K562 (cell line): ENCODE data around the gene BFSP2.

Experiments used
- ATF3 ChIP-seq, 2 experiments: fragments of 450-650 bp in 1 of 2; sonication (generic) in 1 of 2; formaldehyde crosslinking in 1 of 2; IDR thresholded peaks in 1 of 2; conservative IDR thresholded peaks in 1 of 2; 2 replicates each; pipeline versions ENCODE4 v1.6.1 to v1.8.1; 2016 to 2023; ENCODE audit warnings: mild to moderate bottlenecking in 2 of 2, moderate library complexity in 2 of 2, inconsistent platforms in 1 of 2, missing genetic modification reagents in 1 of 2
- BHLHE40 ChIP-seq: IDR thresholded peaks from 2 replicates; pipeline ENCODE4 v1.6.1; 2011; ENCODE audit warnings: low read length, improper control_type of control experiment
- CHD4 ChIP-seq: fragments of 200-600 bp; sonication (generic); IDR thresholded peaks from 3 replicates; pipeline ENCODE4 v1.6.1; 2012; ENCODE audit warnings: low read depth, mild to moderate bottlenecking, mixed read lengths, low read length, inconsistent platforms; ENCODE audit not compliant: insufficient read depth, insufficient replicate concordance, poor library complexity, severe bottlenecking
- CTCF ChIP-seq, 3 experiments: IDR thresholded peaks in 2 of 3; conservative IDR thresholded peaks in 1 of 3; 2 replicates each; pipeline ENCODE4 v1.5.1; 2011 to 2012; ENCODE audit warnings: low read length in 3 of 3, mild to moderate bottlenecking in 3 of 3, control low read depth in 2 of 3, improper control_type of control experiment in 1 of 3, inconsistent platforms in 1 of 3, low read depth in 1 of 3, mixed read lengths in 1 of 3, moderate library complexity in 1 of 3; ENCODE audit not compliant: insufficient read depth in 2 of 3
- NR2C2 ChIP-seq, 2 experiments: fragments of 200-800 bp in 1 of 2; sonication (Bioruptor generic) in 1 of 2; sonication (generic) in 1 of 2; formaldehyde crosslinking in 1 of 2; IDR thresholded peaks; 2 replicates each; pipeline versions ENCODE4 v1.6.1 to v1.8.0; 2016 to 2022; ENCODE audit warnings: mild to moderate bottlenecking in 1 of 2, missing compliant biosample characterization in 1 of 2, missing genetic modification characterization in 1 of 2, missing genetic modification reagents in 1 of 2
- SMARCC2 ChIP-seq: fragments of 450-650 bp; IDR thresholded peaks from 2 replicates; pipeline ENCODE4 v1.6.1; 2017; ENCODE audit warnings: antibody characterized with exemption, moderate library complexity, mild to moderate bottlenecking, low read depth
- SRF ChIP-seq, 2 experiments: fragments of 250-450, 450-650 bp in 1 of 2; sonication (Bioruptor Pico) in 1 of 2; sonication (generic) in 1 of 2; formaldehyde crosslinking; IDR thresholded peaks; 2 replicates each; pipeline versions ENCODE4 v1.5.0 to v1.5.1; 2020 to 2022; ENCODE audit warnings: mild to moderate bottlenecking in 1 of 2, missing genetic modification reagents in 1 of 2
- TAF1 ChIP-seq: IDR thresholded peaks from 2 replicates; pipeline ENCODE4 v1.6.1; 2011; ENCODE audit warnings: mild to moderate bottlenecking, low read length, moderate library complexity; ENCODE audit not compliant: insufficient read depth, control insufficient read depth, severe bottlenecking; ENCODE audit errors: extremely low read depth
- ZNF274 ChIP-seq: IDR thresholded peaks from 2 replicates; pipeline ENCODE4 v1.6.1; 2011; ENCODE audit warnings: low read depth, mild to moderate bottlenecking, low read length, moderate library complexity, borderline replicate concordance
- ZNF780A ChIP-seq: fragments of 250-450 bp; sonication (Bioruptor Pico); IDR thresholded peaks from 2 replicates; pipeline ENCODE4 v1.5.0; 2021; ENCODE audit warnings: mild to moderate bottlenecking

- TF ChIP-seq ZNF780A (CRISPR knock-in tag): no peak
- TF ChIP-seq ATF3 (IDR thresholded peaks at IDR 0.05): no peak
- TF ChIP-seq ATF3 (CRISPR knock-in tag; conservative IDR thresholded peaks at IDR 0.05): no peak
- no peak for TF ChIP-seq TAF1
- TF ChIP-seq BHLHE40: no peak
- TF ChIP-seq CTCF (IDR thresholded peaks at IDR 0.05 in 2 of 3, conservative IDR thresholded peaks at IDR 0.05 in 1 of 3; ENCODE audit: insufficient read depth in 2 of 3, low read depth in 1 of 3, low read length in 3 of 3): no peak
- no peak for TF ChIP-seq NR2C2 (CRISPR knock-in tag; IDR thresholded peaks at IDR 0.05)
- no peak for TF ChIP-seq NR2C2 (tag; IDR thresholded peaks at IDR 0.05)
- TF ChIP-seq CHD4: no peak
- no peak for TF ChIP-seq SMARCC2
- no peak for TF ChIP-seq SRF (CRISPR knock-in tag; IDR thresholded peaks at IDR 0.05)
- no peak for TF ChIP-seq ZNF274
Measured at GRCh38 chr3:133472242-133472641, 72.4 kb downstream of the BFSP2 start.
